RPMI8226 (cell line): ENCODE data around the gene WDCP.
"Not testable (repeated sequence)": the region's sequence is repeated elsewhere in the genome, so short reads cannot be mapped to it uniquely, and the experiment has no call there.

Source experiments
- DNase-seq: peaks from one replicate; pipeline ENCODE4 v3.0.0-alpha.2; 2015

WDCP gene

DNA sequence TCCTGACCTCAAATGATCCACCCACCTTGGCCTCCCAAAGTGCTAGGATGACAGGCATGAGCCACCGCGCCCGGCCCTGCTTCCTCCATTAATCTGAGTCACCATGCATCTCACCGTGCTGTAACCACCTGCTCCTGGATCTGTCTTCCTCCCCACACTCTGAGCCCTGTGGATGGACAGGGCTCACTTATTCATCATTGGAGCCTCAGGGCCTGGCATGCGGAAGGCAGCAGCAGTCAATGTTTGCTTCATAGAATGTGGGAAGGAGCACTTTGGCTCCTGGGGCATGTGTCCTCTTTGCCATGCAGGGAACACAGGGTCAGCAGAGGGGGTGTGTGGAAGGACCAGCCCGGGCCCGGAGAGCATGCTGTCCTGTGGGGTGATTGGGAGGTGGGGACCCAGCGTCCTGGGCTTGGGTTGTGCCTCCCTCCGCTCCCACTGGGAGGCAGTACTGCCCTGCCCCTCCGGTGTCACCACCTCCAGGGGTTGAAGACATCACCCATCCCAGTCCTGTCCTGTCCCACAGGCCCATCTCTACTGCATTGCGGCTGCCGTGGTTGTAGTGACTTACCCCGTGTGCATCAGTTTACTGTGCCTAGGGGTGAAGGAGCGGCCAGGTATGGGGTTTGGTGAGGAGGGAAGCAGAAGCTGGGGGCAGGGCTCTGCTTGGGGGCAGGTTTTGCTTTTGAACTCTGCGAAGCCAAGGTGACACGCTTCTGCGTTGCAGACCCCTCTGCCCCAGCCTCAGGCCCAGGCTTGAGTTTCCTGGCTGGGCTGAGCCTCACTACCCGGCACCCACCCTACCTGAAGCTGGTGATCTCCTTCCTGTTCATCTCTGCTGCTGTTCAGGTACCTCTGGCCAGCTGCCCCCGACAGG, 25.8 kb downstream of the WDCP start:
- DNase-seq = no peak

DNA sequence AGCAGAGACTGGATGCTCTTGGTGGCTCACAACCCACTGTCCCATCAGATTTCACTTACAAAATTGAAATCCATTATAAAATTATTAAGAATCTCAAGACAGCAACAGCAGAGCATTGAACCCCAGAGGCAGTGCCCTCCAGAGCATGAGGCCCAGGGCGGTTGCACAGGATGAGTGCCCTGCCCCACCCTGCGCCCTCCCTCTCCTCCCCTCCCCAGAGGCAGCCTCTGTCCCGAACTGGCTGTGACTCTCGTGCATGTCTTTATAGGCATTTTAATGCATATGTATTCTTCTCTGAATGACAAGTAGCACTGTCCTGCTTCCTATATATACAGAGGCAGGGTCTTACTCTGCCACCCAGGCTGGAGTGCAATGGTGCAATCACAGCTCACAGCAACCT, 26.9 kb downstream of the WDCP start:
- no peak for DNase-seq

DNA sequence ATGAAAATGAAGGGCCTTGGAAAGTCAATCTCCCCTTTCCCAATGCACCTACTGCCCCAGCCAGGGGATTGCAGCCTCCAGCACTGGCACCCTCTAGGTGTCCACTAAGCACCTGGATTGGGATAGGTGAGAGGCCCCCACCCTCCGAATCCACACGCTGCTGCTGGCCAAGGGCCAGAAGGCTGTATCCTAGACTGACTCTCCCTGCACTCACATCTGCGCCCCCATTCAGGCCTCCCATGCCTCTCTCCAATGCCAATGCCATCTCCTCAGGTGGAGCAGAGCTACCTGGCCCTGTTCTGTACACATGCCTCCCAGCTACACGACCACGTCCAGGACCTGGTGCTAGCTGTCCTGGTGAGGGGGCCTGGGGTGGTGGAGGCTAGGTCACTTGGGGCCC, 27.5 kb downstream of the WDCP start:
- no peak for DNase-seq

DNA sequence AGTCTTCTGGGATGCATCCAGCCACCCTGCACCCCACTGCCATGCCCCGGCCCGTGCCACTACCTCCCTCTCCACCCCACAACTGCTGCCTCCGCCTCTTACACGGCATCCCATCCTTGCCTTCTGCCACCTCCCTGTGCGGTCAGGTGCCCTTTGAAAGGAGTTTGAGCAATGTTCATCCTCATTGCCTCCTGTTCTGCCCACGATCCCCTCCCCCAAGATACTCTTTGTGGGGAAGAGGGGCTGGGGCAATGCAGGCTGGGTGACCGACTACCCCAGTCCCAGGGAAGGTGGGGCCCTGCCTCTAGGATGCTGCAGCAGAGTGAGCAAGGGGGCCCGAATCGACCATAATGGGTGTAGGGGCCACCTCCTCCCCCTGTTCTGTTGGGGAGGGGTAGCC, 28.9 kb downstream of the WDCP start:
- no peak for DNase-seq

DNA sequence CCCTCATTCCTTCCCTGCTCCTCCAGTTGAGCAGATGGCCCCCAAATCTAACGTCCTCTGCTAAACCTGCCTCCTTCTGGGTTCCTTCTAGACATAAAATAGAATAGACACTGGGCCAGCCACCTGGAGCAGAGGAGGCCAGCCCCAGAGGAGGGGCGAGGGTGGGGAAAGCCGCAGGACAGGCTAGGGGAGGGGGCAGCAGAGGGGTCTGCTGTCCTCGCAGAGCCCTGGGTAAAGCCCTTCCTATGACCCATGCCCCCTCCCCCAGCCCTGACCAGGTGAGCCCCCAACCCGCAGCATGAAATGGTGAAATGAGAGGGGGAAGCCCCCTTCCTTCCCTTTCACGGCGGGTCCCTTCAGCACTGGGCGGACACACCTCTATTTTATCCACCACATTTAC, 29.5 kb downstream of the WDCP start:
- no peak for DNase-seq

DNA sequence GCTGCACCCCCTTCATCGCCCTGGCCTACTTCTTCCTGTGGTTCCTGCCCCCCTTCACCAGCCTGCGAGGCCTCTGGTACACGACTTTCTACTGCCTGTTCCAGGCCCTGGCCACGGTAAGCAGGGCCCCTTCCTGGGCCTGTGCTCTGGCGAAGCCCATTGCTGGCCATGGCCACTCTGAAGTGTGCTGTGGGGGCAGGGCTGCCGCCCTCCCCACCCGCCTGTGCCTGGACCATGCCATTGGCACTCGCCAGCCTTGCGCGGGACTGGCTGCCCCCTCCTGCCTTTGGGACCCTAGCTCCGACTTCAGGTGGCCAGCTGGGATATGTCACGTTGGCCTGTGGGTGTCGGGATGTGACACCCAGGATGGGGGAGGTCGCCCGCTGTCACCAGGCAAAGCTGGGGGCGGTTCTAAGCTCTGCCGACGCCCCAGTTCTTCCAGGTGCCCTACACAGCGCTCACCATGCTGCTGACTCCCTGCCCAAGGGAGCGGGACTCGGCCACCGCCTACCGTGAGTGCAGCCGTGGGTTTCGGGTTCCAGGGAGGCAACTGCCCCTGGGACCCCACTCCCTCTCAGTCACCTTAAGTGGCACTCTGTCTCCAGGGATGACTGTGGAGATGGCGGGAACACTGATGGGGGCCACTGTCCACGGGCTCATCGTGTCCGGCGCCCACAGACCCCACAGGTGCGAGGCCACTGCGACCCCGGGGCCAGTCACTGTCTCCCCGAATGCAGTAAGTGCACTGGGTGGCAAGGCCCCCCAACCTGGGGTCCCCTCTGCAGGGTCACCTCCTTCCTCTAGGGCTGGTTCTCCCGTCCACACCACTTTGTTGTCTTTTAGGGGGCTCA, 30.1 kb downstream of the WDCP start:
- no peak for DNase-seq

DNA sequence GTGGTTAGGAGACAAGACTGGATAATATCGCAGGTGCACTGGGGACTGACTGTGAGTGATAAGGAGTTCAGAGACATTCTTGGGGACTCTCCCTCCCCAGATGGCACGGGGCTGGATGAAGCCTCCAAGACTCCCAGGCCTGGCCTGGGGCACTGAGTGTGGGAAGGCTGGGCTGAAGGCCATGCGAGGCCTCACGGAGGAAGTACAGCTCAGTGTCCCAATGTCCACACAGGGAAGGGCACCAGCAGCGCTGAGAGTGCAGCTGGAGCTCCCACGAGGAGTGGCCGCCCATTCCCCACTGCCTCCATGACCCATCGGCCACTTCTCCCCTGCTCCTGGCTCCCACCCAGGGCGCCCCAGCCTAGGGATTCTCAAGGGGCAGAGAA, 30.8 kb downstream of the WDCP start:
- DNase-seq = no peak

DNA sequence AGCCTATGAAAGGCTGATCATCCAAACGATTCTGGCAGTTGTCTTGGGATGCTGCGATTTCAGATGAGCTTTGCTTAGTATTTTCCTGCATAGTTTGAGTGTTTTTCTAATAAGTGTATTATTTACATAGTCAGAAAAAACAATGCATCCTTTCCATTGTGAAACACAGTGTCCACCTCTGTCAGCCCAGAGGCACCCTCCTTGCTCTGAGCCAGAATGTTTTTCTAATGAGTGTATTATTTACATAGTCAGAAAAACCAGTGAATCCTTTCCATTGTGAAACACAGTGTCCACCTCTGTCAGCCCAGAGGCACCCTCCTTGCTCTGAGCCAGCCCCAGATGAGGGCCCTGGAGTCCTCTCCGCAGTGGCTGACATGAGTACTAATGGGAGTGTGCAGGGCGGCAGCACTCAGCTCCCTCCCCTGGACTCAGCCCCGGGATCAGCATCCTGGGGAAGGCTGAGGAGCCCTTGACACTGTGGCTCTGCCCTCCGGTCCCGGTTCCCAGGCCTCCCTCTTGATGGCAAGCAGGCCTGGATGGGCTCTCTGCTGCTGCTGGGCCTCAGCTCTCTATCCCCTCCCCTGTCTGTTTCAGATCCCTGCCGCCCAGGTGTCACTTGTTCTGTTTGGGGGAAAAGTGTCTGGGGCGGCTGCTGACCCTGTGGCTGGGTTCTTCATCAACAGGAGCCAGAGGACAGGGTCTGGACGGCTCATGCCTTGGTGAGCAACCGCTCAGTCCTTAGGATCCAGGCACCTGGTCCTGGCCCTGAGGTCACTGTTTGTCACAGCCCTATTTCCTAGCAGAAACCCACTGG, 31.4 kb downstream of the WDCP start:
- DNase-seq = no peak

DNA sequence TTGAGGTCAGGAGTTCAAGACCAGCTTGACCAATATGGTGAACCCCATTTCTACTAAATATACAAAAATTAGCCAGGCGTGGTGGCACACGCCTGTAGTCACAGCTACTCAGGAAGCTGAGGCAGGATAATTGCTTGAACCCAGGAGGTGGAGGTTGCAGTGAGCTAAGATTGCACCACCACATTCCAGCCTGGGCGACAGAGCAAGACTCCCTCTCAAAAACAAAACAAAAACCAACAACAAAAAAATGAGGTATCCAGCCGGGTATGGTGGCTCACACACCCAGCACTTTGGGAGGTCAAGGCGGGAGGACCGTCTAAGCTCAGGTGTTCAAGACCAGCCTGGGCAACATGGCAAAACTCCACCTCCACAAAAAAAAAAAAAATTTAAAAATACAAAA, 32.3 kb downstream of the WDCP start:
- not testable (repeated sequence) for DNase-seq

DNA sequence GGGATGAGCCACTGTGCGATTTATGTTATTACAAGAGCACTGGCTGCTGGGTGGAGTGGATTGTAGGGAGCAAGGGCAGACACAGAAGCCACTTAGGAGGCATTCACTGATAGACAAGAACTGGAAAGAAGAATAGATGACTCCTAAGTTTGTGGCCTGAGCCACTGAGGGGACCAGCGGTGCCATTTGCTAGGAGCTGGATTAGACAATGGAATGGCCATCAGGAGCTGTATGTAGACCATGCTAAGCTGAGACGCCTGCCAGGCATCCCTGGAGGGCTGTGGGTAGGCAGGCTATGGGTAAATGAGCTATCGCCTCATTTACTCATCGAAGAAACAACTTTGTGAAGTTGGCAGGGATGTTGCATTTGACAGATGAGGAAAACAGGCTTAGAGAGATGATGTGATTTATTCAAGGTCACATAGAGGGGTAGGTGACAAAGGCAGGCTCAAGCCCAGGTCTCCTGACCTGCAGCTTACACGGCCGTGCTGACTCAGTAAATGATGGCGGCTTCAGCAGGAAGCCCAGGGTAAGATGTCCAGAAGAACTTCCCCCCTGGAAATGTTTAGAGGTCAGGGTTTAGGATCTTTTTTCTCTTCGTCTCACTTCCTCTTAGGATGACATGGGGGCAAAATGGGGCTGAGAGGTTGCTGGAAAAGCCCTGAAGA, 34.5 kb downstream of the WDCP start:
- no peak for DNase-seq

DNA sequence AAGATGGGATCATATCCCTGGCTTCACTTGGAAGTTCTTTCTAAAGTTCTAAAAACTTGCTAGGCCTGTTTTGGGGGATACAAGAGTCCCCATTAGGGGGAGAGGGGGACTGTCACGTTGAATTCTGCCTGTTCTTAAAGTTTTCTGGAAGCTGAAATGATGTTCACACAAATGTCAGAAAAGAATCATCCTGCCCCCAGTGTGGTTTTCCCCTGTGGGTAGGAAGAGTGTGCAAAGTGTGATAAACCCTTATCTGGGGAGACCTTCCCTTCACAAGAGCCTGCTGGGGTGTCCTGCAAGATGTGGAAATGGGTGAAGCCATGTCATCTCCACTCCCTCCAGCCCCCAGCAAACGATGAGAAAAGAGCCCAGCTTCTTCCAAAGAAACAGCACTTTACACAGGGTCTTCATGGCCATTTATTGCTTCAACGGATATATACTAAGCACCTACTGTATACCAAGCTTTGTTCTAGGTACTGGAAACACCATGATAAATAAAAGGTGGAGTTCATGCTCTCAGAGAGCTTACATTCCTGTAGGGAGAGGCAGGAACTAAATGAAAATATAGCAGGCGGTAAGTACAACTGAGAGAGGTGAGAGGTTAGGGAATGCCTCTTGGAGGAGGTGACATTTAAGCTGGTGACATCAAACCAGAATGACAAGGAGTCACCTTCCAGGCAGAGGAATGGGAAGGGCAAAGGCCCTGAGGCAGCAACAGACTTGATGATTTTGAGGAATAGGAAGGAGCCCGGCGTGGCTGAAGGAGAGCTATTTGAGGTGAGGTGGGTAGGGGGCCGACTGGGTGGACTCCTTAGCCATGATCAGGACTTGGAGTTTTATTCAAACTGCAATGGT, 35.7 kb downstream of the WDCP start:
- DNase-seq = no peak

DNA sequence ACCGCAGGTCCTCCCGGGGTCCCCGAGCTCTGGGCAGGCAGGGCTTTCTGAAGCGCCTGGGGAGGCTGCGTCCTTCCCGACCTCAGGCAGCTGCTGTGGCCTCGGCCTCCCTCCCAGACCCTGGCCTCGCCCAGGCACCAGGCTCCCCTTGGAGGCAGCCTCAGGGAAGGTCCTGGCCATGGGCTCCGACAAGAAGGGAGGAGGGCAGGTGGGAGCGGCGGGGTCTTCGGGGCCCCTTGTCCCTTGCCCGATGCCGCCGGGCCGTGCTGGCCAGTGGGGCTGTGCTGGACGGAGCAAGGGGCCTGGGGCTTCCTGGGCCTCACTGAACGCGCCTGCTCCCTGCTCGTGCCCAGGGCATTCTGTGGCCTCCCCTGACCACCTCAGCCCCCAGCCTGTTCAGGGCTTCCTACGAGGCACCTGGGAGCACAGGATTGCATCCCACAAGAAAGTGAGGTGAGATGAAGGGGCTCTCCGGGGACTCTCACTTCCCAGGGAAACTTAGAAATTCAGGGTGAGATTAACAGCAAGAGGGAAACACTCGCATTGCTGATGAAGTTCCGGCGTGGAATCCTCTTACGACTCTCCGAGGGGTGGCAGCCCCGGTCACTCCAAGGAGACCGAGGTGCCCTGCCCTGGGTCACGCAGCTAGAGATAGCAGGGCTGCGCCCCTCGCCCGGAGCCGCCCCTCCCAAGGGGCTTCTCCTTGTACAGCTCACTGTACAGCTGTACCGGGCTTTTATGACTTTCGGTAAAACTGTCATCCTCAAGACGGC, 36.5 kb downstream of the WDCP start:
- no peak for DNase-seq

DNA sequence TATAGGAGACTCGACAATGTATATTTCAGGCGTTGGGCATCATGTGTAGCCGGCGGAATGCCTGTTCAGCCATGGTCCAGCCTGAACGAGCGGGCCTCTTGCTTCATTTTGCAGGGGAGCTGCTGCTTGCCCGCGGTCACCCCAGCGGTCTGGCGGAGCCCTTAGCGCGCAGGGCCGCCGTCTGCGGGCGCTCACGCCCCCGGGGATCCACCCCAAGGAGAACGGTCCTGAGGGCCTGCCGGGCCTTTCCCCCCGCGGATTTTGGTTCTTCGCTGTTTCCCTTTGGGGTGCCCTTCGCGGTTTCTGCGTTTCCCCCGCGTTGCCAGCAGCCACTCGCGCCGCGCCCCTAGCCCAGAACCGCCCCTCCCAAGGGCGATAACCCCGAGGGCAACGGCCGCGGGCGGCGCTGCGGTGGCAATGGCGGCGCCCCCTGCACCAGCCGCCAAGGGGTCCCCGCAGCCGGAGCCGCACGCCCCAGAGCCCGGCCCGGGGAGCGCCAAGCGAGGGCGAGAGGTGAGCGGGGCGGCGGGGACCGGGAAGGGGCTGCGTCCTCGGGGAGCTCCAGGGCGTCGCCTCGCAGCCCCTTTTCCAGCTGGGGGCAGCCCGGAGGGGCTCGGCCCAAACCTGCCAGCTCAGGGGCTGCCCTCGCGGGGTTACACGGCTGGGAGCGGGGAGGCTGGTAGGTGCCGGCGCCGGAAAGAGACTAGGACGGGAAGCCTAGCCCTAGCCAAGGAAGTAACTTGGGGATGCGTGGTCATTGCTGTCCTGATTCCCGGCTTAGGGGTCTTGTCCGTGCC, 37.3 kb downstream of the WDCP start, which contains the start of gene MFSD2B:
TSS of gene MFSD2B (plus strand) at position 406 of the 797 bp plus-strand sequence. CDS start at position 418, 12 bp downstream.
- DNase-seq = no peak

DNA sequence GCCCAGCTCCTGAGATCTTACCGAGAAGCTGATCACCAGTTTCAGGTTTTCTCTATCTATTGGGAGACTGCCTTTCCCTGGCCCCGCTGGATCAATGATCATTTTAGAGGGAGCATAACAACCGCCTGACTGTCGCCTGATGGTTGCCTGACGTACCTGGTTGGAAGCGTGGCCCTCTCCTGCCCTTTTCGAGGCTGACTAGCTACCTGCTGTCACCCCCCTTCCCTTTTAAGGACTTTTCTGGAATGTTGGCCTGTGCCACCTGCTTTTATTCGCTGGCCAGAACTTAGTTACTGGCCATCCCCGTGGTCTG, 37.9 kb downstream of the WDCP start:
- DNase-seq = no peak

DNA sequence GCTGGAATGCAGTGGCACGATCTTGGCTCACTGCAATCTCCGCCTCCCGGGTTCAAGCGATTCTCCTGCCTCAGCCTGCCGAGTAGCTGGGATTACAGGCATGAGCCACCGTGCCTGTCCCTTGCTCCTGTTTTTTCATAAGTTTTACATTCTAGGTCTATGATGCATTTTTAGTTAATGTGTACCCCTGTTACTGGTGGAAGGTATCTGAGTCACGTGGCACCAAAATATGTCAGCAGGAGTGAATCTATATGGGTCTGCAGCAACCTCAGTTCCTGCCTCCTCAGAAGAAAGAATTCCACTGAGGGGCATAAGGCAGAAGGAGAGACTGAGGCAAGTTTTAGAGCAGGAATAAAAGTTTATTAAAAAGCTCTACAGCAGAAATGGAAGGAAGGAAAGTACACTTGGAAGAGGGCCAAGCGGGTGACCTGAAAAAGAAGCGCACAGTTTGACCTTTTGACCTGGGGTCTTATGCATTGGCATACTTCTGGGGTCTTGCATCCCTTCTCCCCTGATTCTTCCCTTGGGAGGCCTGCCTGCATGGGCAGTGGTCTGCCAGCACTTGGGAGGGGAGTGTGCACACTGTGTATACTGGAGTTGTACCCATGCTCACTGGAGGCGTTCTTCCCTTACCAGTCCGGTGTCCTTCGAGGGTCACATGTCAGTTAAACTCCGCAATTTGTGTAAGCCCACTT, 38.4 kb downstream of the WDCP start:
- no peak for DNase-seq

DNA sequence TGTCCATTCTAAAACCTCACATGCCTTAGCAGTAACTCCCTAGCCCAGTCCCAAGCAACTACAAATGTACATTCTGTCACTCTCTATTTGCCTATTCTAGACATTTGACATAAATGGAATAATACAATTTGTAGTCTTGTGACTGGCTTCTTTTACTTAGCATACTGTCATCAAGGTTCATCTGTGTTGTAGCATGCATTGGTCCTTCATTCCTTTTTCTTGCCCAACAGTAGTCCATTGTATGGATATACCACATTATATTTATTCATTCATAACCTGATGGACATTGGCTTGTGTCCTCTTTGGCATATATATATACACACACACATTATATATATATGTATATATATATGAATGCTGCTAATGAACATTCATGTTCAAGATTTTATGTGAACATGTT, 39.5 kb downstream of the WDCP start:
- DNase-seq = no peak

DNA sequence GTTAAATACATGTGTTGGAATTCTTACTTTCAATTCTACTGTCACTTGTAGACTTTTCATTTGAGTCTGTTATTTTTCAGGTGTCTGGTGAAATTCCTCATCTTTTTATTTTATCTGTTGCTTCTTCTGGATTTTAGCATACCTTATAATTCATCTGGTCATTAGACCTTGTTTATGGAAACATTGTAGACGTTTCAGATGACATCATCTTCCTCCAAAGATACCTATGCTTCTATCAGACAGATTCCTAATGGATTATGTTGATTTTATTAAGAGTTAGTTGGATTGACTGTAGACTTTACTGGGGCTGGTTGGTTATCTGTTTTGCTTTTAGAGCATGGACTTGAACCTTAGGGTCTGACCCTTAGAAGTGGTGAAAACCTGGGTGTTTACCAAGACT, 52.6 kb downstream of the WDCP start:
- DNase-seq = no peak

DNA sequence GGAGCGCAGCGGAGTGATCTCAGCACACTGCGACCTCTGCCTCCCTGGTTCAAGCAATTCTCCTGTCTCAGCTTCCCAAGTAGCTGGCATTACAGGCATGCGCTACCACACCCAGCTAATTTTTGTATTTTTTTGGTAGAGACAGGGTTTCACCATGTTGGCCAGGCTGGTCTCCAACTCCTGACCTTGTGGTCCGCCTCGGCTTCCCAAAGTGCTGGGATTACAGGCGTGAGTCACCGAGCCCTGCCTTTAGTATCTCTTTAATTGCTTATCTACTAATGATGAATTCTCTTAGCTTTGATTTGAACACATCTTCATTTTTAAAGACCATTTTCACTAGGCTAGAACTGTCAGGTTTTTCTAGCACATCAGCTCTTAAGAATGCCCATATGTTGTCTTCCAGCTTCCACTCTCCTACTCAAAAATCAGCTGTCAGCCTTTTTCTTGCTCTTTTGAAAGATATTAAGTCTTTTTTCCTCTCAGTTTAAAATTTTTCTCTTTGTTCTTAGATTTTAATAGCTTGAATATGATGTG, 53.4 kb downstream of the WDCP start:
- DNase-seq = no peak

DNA sequence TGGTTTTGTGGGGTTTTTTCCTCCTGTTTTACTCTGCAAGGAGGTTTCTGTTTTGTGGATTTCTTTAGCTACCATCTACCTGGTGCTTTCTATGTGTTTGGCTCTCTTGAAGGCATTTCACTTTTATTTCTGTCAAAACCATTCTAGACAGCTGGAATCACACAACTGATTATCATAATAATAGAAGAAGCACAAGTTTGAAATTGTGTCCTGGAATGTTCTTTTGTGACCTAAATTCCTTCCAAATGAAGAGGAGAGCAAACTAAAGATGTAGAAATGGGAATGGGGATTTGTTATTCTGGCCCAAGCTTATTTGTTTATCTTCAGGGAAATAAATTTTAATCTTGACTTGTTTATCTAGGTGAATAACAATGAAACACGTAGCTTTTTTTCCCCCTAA, 54.3 kb downstream of the WDCP start:
- no peak for DNase-seq
